Measurements from ENCODE around the gene RNF126. TPM values are rescaled to one million over a fixed set of nuclear protein-coding genes. Genes with fewer than 3 reads are reported as not detected.

RNF126 gene
- total RNA-seq, 1 donor, result 50.1 TPM

DNA sequence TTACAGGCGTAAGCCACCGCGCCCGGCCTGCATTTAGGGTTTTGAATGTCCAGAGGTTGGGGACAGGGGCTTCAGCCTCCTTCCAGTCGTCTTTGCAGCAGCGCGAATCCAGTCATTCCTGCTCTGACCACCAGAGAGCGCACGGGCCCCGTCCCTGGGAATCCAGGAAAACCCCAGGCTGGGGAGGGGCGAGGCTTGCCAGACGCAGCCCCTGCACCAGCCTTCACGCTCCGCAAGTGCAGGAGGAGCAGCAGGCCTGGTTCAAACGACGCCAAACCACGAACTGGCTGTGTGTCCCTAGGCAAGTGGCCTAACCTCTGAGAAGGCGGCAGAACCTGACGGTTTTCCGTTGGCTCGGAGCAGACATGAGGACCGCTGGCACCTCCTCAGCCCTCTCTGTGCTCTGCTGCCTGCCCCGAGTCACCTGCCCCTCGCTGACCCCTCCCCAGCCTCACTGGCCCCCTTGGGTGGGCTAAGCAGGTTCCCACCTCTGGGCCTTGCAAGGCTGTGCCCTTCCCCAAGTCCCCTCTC, 2.0 kb upstream of the RNF126 start:
- peak; percentile 73 to 87 (median 86) for DNase-seq (ENCODE audit: low read depth in 2 of 3, low spot score in 2 of 3)

DNA sequence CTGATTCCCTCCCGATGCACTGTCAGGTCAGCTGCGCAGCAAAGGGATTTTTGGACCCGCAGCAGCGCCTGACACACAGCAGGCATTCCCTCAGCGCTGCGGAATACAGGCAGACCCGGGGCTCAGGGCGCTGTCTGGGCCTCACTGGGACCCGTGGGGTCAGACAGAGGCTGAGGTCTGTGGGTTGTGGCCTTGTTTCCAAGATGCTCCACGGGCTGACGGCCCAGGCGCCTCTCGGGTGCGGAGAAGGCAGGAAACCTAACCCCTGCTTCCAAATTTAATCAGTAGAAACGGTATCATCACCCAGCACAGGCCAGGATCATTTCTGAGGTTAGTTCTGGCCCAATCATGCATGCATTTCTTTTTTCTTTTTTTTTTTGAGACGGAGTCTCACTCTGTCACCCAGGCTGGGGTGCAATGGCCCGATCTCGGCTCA, 686 bp upstream of the RNF126 start:
- no peak for DNase-seq (ENCODE audit: low read depth in 2 of 3, low spot score in 2 of 3)

DNA sequence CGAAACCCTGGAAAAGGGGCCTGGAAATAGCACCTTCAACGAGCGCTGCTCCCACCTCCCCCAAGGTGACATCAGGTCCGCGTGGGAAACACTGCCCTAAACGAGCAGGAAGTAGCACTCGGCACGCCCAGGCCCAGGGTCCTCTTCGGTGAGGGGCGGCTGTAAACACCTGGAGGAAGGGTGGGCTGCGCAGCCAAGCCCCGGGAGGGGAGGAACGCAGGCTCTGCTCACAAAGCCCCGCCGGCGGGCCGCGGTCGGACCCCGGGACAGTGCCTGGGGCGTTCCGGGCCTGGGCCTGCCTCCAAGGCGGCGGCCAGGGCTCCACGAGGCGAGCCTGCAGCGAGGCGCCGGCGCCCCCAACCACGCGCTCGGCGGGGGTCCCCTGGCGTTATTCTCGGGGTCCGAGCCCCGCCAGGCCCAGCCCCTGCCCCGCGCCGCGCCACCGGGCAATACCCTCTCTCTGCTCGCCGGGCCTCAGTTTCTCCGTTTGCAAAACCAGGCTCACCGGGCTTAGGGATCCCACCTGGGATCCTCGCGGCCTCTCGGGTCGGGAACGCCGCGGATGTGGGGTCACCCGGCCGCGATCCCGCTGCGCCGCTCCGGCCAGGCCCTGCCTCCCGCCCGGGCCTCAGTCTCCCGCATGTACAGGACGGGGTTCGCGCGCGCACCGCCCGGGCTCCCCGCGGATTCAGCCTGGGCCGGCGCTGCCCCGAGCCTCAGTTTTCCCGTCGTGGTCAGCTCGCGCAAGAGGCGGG, 630 bp downstream of the RNF126 start:
- peak in 2 of 3 donors; percentile 55 to 69 for DNase-seq (ENCODE audit: low read depth in 2 of 3, low spot score in 2 of 3)

DNA sequence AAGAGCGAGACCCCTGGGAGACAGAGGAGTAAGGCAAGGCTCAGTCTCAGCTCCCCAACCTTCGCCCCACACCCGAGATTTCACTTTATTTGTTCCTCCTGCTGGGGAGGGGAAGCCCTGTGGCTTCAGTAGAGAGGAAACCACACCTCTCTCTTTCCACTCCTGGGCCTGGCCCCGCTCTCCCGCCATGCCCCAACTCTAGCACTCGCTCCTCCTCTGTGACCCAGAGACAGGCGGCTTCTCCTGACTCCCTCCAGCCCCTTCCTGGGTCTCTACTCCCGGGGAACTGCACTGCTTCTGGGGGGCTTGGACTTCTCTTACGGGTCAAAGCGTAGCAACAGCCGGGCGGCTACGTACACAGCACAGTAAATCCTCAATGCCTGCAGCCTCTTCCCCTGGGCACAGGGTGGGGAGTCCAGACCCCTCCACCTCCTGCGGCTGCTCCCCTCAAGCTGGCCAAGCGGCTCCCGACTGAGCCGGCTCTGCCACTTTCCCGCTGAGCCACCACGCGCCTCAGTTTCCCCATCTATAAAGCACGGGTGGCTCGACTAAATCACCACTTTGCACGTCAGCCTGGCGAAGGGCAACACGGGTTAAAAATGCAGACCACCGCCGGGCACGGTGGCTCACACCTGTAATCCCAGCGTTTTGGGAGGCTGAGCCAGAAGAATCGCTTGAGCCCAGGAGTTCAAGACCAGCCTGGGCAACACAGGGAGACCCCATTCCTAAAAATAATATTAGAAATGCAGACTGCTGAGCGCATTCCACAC, 1.4 kb downstream of the RNF126 start:
- peak; percentile 41 to 75 (median 58) for DNase-seq (ENCODE audit: low read depth in 2 of 3, low spot score in 2 of 3)

DNA sequence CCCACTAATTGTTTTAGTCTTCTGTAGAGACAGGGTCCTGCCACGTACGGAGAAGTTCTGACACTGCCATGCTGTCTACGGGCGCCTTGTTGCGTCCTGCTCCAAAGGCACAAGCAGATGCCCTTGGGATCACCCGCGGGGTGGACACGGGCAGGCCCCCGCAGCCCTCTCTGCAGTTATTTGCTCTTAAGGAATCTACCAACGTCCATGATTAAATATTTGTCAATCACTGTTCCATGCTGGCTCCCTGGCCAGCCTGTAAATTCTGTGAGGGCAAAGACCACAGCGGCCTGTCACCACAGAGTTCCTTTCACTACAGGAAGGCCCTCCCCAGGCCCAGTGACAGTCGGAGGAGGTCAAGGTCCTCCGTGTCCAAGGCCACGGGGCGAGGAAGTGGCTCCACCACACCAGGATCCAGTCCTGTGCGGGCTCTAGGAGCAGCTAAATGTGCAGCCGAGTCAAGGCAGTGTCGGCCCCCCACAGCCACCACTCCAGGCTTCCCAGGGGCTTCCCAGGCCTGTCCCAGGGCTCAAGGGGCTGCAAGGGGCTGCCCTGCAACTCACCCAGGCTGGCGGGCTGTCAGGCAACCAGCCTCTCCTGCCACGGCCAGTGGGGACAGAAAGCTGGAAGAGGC, 2.1 kb downstream of the RNF126 start:
- DNase-seq (ENCODE audit: low read depth in 2 of 3, low spot score in 2 of 3), result no peak

DNA sequence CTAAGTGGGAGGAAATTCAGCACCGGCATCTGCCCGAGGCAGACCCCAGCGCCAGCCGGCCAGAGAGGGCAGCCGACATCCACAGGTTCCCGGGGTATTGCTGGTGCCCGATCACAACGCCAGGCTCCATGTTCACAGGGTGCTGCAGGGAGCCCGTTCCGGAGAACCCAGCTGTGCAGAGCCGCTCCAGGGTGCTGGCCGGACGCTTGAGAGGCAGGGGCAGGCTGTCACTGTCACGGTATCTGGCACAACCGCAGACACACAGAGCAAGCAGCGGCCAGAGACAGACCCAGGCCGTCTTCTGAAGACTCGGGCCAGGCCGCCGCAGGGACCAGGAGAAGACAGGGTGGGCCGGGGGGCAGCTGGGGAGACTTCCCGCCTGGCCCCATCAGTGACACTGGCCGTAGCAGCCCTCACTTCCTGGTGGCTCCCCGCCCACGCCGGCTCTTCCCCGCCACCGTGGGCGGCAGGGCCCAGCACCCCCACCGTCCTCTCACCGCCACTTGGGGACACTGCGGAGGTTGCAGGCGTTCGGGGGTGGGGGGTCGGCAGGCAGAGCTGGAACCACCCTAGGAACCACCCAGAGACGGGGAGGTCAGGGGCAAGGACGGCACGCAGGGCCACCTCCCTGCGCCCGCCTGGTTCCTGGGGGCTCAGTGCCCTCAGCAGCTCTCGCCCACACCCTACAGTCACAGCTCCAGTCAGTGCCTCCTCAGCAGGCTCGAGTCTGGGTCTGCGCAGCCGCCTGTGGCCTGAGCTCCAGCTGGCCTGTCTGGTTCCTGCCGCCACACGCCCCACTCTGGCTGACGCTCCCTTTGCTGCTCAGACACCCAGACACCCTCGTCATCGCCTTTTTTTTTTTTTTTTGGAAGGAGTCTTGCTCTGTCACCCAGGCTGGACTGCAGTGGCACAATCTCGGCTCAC, 3.8 kb downstream of the RNF126 start:
- no peak for DNase-seq (ENCODE audit: low read depth in 2 of 3, low spot score in 2 of 3)

DNA sequence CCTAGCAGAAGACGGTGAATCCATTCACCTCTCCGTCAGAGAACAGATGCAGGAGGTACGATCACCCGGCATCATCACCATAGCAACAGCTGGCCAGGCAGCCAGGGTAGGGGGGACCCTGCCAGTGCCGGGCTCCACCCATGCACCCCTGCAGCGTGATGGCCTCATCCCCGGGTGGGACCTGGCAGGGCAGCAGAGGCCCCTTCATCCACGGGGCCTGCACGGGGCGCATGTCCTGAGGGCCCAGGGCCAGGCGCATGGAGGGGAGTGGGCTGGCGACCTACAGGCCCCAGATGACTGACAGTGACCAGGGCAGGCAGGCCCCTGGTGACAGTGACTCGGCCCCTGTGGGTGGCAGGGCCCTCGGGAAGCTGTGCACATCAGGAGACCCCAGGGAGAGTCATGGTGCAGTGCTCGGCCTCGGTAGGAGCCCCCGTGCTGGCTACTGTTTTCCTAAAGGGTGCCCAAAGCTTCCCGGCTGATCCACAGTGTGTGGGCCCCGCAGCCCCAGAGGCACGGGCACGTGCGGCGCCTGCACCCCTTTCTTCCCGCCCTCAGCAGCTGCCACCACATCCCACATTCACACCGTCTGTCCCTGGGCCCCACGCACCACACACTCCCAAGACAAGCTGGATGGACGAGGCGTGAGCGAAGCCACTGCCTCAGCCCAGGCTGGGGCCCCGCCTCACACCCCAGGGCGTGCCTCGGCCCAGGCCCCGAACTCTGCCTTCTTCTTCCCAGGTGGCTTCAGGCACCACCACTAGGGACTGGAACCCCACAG, 4.8 kb downstream of the RNF126 start:
- DNase-seq (ENCODE audit: low read depth in 2 of 3, low spot score in 2 of 3), result no peak

DNA sequence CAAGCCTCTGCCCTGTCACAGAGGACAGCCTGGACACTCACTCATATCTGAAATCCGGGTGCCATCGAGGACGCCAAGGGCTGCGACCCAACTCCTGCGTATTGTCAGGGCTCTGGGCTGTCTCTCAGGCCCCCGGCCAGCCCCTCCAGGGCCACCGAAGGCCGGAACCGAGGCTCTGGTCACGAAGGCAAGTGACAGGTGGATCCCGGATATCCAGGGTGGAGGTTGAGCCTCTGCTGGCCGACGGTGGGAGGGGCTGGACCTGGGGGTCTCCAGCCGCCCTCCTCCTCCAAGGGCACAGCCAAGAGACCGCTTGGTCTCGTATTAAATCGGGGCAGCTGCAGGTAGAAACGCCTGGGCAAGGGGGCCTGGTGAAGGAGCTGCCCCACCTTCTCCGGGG, 5.4 kb downstream of the RNF126 start:
- no peak for DNase-seq (ENCODE audit: low read depth in 2 of 3, low spot score in 2 of 3)

DNA sequence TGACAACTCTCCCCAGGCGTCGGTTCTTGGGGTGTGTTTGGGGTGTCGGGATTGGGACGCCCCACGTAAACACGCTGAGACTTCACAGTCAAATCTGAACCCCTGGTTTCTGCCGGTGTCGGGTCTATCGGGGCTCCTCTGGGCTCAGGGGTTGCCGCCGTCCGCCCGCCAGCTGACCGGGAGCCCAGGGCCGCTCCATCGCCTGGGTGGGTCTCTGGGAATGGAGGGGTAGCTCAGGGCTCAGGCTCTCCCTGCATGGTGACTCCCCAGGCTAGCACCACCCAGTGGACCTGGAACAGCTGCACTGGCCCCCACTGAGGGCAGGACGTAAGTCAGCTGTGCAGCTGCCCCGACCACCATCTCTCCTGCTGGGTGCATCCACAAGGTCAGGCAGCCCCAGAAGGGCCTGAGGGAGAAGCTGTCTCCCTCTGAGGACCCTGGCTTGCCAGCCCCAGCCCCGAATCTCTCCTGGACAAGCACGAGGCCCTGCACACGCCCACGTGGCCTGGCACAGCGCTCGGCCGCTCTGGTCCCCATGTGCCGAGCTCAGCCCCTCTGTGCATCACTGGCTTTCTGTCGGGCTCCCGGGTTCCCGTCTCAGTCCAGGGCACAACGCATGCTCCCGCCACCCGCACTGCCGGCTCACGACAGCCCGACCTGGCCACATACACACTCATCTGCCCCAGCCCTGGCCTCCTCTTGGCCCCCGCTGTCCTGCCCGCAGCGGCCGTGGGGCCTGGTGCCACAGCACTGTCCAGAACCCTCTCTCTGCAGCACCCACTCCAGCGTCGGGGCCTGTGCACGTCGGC, 6.1 kb downstream of the RNF126 start:
- DNase-seq (ENCODE audit: low read depth in 2 of 3, low spot score in 2 of 3), result no peak

DNA sequence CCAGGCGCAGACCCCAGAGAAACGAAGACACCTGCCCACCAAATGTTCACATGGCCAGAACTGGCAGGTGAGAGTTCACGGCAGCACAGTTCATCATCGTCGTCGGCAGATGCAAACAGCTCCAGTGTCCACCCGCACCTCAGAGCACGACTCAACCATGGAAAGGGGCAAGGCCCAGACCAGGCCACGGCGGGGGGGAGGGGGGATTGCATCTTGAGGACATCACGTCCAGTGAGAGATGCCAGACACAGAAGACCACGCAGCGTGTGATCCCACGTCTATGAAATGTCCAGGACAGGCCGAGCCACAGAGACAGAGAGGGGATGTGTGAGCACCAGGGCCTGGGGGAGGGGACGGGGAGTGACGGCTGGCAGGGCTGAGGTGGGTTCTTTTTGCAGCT, 7.3 kb downstream of the RNF126 start:
- no peak for DNase-seq (ENCODE audit: low read depth in 2 of 3, low spot score in 2 of 3)

DNA sequence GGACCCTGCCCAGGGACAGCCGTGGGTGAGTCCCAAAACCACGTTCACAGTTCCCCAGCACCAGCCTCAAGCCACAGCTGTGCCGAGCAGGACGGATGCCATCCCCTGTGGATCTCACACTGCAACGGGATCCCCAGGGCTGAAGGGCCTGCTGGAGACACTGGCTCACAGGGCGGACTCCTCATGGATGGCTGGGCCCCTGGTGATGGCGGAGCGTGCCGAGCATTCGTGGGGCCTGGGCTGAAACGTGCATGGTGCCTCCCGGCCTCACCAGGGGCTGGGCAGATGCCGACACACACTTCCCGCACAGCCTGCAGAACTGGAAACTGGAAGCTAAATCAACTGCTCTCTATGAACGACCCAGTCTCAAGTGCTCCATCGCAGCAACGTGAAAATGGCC, 9.6 kb downstream of the RNF126 start:
- no peak for DNase-seq (ENCODE audit: low read depth in 2 of 3, low spot score in 2 of 3)

DNA sequence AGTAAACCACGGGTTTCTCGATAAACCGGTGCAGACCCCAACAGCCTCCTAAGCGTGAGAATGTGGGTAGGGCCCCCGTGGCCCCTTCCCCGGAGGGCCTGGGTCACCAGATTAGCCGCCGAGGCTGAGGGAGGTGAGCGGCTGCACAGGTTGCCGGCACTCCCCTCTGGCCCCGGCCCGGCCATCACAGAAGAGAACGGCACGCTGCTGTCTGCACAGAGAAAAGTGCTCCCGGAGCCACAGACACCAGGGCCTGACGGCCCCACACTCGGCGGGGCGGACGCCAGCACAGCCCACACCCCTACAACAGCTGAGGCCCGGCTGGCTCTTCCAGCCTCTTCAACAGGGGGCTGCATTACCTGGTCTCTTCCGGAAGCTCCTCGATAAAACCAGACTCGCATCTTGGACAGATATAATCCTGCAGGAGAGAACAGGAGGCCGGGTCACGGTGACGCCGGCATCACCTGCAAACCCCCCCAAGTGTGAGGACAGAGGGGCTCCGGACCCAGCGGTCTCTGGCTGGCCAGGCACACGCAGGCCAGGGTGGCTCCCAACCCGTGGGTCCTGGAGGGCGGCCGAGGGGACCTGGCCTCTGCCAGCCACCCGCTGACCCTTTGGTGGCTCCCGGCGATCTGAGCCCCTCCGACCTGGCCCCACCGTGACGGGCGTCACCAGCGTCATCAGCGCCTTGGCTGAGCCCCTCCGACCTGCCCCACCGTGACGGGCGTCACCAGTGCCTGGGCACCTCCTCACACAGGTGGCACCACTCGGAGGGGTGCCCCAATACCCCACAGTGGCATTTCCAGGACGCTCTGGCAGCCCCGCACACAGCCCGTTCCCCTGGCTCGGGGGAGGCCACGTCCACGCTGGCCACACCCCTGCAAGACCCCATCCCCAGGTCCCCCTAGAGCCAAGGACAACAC, 10.3 kb downstream of the RNF126 start:
- DNase-seq (ENCODE audit: low read depth in 2 of 3, low spot score in 2 of 3), result no peak

DNA sequence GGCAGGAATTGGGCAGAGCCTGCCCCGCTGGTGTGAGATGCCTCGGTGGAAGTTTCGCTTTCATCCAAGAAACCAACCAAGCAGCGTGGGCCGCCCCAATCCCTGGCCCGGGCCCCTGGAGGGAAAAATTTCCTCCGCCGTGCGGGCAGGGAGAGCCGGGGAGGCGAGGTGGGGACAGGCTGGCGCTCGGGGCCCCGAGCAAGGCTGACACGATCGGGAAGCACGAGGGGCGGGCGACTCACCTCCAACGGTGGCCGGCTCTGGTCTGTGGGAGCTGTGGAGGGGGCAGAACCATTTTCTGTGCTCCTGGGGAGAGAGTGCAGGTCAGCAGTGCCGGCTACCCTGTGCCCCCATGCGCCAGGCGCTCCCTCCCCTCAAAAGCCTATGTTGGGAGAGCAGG, 11.0 kb downstream of the RNF126 start:
- DNase-seq (ENCODE audit: low read depth in 2 of 3, low spot score in 2 of 3), result no peak

DNA sequence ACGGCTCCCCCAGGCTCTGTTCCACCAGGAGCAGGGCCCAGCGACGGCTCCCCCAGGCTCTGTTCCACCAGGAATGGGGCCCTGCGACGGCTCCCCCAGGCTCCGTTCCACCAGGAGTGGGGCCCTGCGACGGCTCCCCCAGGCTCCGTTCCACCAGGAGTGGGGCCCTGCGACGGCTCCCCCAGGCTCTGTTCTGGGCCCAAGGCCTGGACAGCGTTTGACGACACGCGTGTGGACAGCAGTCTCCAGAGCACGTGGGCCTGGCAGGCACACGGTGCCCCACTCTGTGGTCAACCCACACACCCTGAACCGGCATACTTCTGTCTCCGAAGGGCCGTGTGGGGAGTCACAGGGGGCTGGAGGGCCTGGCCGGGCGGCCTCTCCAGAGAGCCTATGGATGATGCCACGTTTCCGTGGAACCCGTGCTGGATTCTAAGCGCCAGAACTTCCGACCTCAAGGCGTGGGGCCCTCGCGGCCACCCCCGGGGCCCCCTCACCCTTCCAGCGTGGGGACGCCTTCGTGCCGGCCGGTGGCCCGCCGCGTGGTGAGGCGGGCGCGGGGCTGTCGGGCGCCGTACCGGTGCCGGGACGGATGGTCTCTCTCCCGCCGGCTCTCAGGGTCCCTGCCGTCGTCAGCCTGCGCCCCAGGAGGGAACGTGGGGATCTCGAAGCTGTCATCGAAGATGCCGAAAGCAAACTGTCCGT, 11.7 kb downstream of the RNF126 start:
- DNase-seq (ENCODE audit: low read depth in 2 of 3, low spot score in 2 of 3), result no peak

DNA sequence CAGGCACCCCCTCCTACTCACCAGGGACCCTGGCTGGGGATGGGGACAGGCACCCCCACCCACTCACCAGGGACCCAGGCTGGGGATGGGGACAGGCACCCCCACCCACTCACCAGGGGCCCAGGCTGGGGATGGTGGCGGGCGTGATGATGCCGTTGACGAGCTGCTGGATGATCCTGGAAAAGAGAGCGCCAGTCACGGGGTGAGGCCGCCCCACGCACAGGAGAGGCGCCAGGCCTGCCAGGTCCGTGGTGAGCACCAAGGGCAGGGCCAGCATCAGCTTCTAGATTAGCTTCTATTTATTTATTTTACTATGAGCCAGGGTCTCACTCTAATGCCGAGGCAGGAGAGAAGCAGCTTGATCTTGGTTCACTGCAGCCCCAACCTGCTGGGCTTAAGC, 12.9 kb downstream of the RNF126 start:
- DNase-seq (ENCODE audit: low read depth in 2 of 3, low spot score in 2 of 3), result no peak

DNA sequence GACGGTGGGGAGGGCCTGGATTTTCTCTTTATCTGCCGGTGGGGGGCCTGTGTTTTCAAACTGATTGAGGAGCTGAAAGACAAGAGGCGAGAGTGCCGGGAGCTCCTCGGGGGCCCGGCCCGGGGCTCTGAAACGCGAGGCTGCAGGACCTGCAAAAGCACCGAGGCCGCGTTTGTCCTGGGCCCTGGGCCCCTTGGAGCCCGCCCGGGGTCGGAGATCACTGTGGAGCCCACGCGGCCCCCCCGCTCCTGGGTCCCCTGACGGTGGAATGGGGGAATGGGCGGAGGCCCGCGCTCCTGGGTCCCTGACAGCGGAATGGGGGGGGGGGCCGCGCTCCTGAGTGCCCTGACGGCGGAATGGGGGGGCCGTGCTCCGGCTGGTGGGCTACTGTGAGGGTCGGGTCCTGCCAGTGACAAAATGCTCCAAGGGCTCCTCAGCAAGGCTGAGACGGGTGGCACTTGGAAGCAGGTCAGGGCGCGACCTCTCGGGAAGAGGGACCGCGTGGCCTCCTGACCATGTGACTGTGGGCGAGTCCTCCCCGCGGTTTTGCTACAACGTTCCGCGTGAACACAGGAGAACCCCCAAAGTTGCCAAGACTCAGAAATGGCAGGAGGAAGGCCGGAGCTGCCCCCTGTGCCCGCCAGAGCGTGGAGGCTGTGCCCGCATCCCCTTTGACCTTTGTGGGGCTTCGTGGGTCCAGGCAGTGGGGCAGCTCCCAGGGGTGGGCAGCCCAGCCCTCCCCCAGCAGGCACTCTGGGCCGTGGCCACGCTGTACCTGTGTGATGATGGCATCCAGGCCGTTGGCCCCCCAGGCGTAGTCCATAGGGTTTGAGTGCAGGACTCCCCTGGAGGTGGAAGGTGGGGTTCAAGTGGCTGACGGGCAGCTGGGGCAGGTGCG, 13.9 kb downstream of the RNF126 start:
- DNase-seq (ENCODE audit: low read depth in 2 of 3, low spot score in 2 of 3), result no peak
